NCI-H345 (cell line): ENCODE results near the gene IGDCC3.

ENCODE experiments used
- DNase-seq: peaks from one replicate; lab custom pipeline; 2025; lab: John Stamatoyannopoulos, UW

IGDCC3 gene

GRCh38 chr15:65326818-65327217 is 51.0 kb downstream of the IGDCC3 start:
- no peak for DNase-seq

- DNase-seq: no peak
These were observed 51.7 kb downstream of the IGDCC3 start for GRCh38 chr15:65326117-65326526.

DNA sequence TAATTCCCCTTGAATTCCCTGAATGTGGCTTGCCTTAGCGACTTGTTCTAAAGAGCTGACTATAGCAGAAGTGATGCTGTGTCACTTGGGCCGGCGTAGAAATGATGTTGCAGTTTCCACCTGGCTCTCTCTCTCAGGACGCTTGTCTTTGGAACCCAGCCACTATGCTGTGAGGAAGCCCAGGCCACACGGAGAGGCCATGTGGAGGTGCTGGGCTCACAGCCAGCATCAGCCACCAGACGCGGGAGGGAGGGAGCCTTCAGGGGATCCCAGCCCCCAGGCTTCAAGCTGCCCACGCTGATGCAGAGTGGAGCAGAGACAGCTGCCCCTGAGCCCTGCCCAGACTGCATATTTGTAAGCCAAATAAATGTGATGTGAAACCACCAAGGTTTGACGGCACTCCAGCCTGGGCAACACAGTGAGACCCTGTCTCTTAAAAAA is 54.7 kb downstream of the IGDCC3 start:
- peak; percentile 60 for DNase-seq

- DNase-seq: peak; percentile 69
These were observed 58.9 kb downstream of the IGDCC3 start for GRCh38 chr15:65318870-65319356.

- no peak for DNase-seq
These were observed 65.3 kb downstream of the IGDCC3 start for GRCh38 chr15:65312400-65312916.

DNA sequence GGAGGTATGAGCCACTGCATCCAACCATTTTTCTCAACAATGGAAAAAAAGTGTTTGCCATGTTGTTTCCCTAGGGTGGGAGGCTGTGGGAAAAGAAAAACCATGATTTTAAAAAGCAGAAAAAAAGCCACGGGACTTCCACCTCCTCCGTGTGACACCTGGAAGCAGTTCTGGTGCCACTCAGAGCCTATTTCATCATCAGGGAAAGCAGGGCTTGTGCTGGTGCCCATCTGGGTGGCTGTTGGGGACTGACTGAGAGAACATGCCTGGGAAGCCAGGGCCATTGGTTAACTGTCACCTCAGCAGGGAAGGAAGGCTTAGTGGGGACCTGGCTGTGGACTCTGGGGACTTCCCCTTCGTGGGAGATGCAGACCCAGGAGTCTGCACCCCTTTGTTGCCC is 66.0 kb downstream of the IGDCC3 start:
- DNase-seq: no peak

GRCh38 chr15:65310431-65311137 is 67.2 kb downstream of the IGDCC3 start:
- no peak for DNase-seq

- DNase-seq: no peak
These were observed 67.9 kb downstream of the IGDCC3 start for GRCh38 chr15:65309882-65310418.

DNA sequence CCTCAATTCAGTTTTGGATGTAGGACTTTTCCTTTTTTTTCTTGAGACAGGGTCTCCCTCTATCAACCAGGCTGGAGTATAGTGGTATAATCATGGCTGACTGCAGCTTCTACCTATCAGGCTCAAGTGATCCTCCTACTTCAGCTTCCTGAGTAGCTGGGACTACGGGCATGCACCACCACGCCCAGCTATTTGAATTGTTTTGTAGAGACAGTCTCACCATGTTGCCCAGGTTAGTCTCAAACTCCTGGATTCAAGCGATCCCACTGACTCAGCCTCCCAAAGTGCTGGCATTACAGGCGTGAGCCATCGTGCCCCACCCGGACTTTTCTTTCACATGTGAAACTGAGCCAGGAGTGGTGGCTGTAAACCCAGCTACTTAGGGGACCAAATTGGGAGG is 69.8 kb downstream of the IGDCC3 start:
- no peak for DNase-seq

DNA sequence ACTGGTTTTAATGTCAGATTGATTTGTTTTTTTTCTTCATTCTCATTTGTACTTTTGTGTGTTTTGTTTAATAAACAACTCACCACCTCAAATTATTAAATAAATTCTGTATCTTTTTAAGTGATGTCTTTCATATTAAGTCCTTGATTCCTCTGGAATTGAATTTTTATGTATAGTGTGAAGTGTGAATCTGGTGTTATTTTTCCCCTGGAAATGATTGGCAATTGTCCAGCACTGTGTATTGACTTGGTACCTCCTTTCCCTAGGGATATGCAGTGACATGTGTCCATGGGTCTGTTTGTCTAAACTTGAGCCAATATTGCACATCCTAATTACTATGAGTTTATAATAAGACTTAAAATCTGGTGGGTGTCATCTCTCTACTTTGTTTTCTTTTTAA is 71.3 kb downstream of the IGDCC3 start:
- peak; percentile 31 for DNase-seq

DNA sequence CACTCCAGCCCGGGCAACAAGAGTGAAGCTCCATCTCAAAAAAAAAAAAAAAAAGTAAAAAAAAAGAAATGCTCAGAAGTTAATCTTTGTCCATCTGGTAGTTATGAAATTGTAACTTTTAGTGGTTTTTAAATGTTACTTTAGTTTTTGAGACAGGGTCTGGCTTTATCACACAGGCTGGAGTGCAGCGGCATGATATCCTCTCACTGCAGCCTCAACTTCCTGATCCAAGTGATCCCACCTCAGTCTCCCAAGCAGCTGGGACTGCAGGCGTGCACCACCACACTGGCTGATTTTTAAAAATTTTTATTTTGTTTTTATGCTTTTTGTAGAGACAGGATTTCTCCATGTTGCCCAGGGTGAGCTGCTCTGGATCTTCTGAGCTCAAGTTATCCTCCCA is 72.0 kb downstream of the IGDCC3 start:
- DNase-seq: no peak

GRCh38 chr15:65305150-65305758 is 72.5 kb downstream of the IGDCC3 start:
- no peak for DNase-seq

- DNase-seq: peak; percentile 81
These were observed 73.2 kb downstream of the IGDCC3 start, which contains the start of gene RNU5B-1 for GRCh38 chr15:65304381-65305149. TSS of gene RNU5B-1 (plus strand) at chr15:65304677.

DNA sequence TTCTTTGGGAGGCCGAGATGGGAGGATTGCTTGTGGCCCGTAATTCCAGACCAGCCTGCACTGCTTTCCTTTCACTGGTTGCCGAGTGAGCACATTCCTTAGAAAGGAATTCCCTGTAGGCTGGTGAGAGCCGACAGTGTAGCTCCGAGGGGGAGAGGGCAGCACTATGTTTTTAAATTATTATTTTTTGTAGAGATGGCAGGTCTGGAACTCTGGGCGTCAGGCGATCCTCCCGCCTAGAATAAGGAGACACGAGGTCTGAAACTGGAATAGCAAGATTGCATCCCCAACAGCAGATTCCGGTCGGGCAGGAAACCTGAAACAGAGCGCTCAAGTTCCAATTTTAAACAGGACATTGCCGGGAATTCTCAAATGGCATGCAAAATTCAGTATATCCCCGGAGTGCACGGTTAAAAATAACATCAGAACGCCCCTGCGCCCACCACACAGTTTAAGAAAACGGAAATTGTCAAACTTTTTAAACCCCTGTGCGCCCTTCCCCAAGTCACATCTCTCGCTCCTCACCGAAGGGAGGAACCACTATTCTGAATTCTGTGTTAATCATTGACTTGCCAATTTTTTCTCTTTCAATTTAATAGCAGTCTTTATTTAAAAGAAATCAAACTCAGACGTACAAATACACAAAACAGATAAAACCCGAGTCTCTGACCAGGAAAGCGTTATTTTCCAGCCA is 74.0 kb downstream of the IGDCC3 start:
- DNase-seq: peak; percentile 45

- DNase-seq: no peak
These were observed 75.7 kb downstream of the IGDCC3 start for GRCh38 chr15:65302061-65302460.

DNA sequence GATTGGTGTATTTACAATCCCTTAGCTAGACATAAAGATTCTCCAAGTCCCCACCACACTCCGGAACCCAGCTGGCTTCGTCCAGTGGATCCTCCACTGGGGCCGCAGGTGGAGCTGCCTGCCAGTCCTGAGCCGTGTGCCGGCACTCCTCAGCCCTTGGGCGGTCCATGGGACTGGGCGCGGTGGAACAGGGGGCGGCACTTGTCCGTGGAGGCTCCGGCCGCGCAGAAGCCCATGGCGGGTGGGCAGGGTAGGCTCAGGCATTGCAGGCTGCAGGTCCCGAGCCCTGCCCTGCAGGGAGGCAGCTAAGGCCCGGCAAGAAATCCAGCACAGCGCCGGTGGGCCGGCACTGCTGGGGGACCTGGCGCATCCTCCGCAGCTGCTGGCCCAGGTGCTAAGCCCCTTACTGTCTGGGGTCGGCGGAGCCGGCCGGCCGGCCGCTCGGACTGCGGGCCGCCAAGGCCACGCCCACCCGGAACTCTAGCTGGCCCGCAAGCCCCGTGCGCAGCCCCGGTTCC is 76.8 kb downstream of the IGDCC3 start:
- no peak for DNase-seq

- no peak for DNase-seq
These were observed 79.1 kb downstream of the IGDCC3 start for GRCh38 chr15:65298731-65299130.

DNA sequence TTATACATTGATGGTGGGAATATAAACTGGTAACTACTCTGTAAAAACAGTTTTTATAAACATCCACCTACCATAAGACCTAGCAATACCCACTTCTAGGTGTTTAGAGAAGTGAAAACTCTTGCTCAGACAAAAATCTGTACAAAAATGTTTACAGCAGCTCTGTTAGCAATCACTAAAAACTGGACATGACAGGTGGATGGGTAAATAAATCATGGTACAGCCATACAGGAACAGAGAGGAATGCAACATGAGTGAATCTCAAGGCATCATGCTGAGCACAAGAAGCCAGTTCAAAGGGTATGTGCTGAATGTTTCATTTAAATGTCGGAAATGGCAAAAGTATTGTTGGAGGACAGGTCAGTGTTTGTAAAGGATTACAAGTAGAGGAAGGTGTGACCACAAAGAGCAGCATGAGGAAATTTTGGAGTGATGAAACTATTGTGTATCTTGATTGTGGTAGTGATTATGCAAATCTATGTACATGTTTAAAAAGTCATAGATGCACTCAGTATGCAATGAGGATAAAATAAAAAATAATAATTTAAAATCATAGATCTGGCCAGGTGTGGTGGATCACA is 84.8 kb downstream of the IGDCC3 start:
- no peak for DNase-seq

DNA sequence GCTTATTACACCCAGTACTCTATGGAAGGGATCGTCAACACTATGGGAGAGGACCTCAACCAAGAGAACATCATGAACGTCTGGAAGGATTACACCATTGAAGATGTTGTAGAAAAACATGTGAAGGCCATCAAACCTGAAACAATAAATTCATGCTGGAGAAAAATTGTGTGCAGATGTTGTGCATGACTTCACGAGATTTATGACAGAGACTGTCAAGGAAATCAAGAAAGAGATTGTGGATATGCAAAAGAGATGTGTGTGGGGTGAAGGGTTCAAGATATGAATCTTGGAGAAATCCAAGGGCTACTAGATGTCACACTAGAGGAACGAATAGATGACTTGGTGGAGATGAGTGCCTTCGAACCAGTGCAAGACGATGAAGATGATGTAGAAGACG is 87.6 kb downstream of the IGDCC3 start:
- no peak for DNase-seq

GRCh38 chr15:65289261-65289854 is 88.4 kb downstream of the IGDCC3 start:
- no peak for DNase-seq

GRCh38 chr15:65287520-65287855 is 90.3 kb downstream of the IGDCC3 start:
- no peak for DNase-seq
